Measurements from ENCODE around the gene DLK1.

DNA sequence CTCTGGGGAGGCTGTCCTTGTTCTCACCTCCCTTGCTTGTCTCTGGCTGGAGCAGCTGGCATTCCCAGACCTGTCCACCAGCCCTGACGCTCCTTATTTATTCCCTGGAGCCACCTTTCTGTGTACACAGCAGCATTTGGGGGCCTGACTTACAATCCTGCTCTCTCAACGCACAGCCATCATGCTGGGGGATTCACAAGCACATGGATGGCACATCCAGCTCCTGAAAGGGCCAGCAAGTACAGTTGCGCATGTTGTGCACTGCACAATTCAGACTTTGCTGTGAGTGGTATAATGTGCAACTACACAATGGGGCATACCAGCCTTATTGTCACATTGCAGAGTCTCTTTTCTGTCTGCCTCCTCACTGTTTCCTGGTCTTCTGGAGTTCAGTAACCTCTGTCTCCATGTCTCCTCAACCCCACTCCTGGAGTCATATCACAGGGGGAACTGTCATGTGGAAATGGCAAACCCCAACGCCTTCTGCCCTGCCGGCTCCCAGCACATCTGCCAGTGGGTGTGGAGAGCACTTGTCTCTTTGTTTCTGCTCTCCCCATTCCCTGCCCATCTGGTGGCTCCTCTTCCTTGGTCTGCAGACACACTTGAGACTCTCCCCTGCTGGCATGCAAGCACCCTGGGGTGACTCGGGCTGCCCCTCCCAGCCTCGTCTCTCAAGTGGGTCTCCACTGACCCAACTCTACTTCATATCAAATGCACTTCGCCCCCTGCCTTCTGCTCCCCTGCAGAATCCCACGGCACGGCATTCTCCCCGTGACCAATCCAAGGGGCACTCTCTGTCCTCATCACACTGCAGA, 58.0 kb downstream of the DLK1 start:
- TF ChIP-seq POLR2AphosphoS5 (IDR thresholded peaks at IDR 0.05; ENCODE audit: borderline replicate concordance, low read depth, low read length) = no peak
- no peak for TF ChIP-seq EZH2 (IDR thresholded peaks at IDR 0.05)

Data from SK-N-MC (cell line).